HL-60 (cell line): Measurements from ENCODE around the gene MYLK4.

Source experiments
- CTCF ChIP-seq: IDR thresholded peaks from one replicate; pipeline ENCODE4 v1.5.1; 2011; ENCODE audit warnings: low read length, control low read depth, inconsistent platforms; ENCODE audit not compliant: insufficient read depth
- GABPA ChIP-seq: IDR thresholded peaks from 2 replicates; pipeline ENCODE4 v1.6.1; 2012; ENCODE audit warnings: low read depth
- POLR2AphosphoS5 ChIP-seq: IDR thresholded peaks from 2 replicates; pipeline ENCODE4 v1.6.1; 2012; ENCODE audit warnings: low read depth
- REST ChIP-seq: IDR thresholded peaks from 2 replicates; pipeline ENCODE4 v1.6.1; 2012; ENCODE audit warnings: low read depth; ENCODE audit not compliant: insufficient replicate concordance

GRCh38 chr6:2716936-2717700 is 33.6 kb downstream of the MYLK4 start:
- TF ChIP-seq CTCF, result no peak
- no peak for TF ChIP-seq GABPA
- TF ChIP-seq POLR2AphosphoS5, result no peak
- no peak for TF ChIP-seq REST
